ENCODE data around the gene SETD7. TPM values are rescaled to one million over a fixed set of nuclear protein-coding genes. Genes with fewer than 3 reads are reported as not detected.

SETD7 gene
- total RNA-seq, 4 donors from 2014 or later = 84.2 to 118 (median 99.4) TPM

GRCh38 chr4:139599076-139599475 is 43.1 kb upstream of the SETD7 start:
- no peak for TF ChIP-seq CTCF (IDR thresholded peaks at IDR 0.05; ENCODE audit: low read depth)

- no peak for TF ChIP-seq CTCF (IDR thresholded peaks at IDR 0.05; ENCODE audit: low read depth)
Observed at GRCh38 chr4:139596684-139597279, 40.8 kb upstream of the SETD7 start.

GRCh38 chr4:139596034-139596683 is 40.1 kb upstream of the SETD7 start:
- no peak for TF ChIP-seq CTCF (IDR thresholded peaks at IDR 0.05; ENCODE audit: low read depth)

GRCh38 chr4:139594591-139595185 is 38.7 kb upstream of the SETD7 start:
- TF ChIP-seq CTCF (IDR thresholded peaks at IDR 0.05; ENCODE audit: low read depth) = no peak

- TF ChIP-seq CTCF (IDR thresholded peaks at IDR 0.05; ENCODE audit: low read depth) = no peak
Observed at GRCh38 chr4:139593091-139593564, 37.1 kb upstream of the SETD7 start.

GRCh38 chr4:139589336-139590018 is 33.5 kb upstream of the SETD7 start:
- no peak for TF ChIP-seq CTCF (IDR thresholded peaks at IDR 0.05; ENCODE audit: low read depth)

GRCh38 chr4:139587446-139587845 is 31.4 kb upstream of the SETD7 start:
- TF ChIP-seq CTCF (IDR thresholded peaks at IDR 0.05; ENCODE audit: low read depth) = no peak

Measured in subcutaneous adipose tissue (tissue), 4 donors.